Coronary artery (tissue), 2 donors: ENCODE results near the gene CSTPP1.

Source experiments
- DNase-seq: peaks from one replicate; pipeline ENCODE4 v3.0.0-alpha.2; 2017; ENCODE audit warnings: low spot score
- H3K27ac ChIP-seq, 2 donors: fragments of 200-600 bp; sonication (generic); one replicate each; pipeline ENCODE4 v1.5.1; 2016 to 2019
- H3K4me3 ChIP-seq: fragments of 200-600 bp; sonication (generic); 2 replicates; pipeline ENCODE4 v1.5.1; 2016; ENCODE audit warnings: mild to moderate bottlenecking, moderate library complexity
- CTCF ChIP-seq: fragments of 200-600 bp; sonication (generic); IDR thresholded peaks from one replicate; pipeline ENCODE4 v1.5.1; 2019; ENCODE audit warnings: antibody characterized with exemption

Gene CSTPP1

GRCh38 chr11:47002390-47002789 lies 65.8 kb downstream of the CSTPP1 start:
- no peak overlapping the region for H3K27ac ChIP-seq
- DNase-seq, result no peak
- no peak overlapping the region for H3K4me3 ChIP-seq
- no peak for TF ChIP-seq CTCF

GRCh38 chr11:47003180-47003877 lies 66.8 kb downstream of the CSTPP1 start:
- DNase-seq, result no peak
- no peak overlapping the region for H3K27ac ChIP-seq
- H3K4me3 ChIP-seq, result no peak overlapping the region
- TF ChIP-seq CTCF, result no peak

- H3K4me3 ChIP-seq, result no peak overlapping the region
- peak overlapping the region in 1 of 2 donors; percentile 53 for H3K27ac ChIP-seq
- TF ChIP-seq CTCF, result no peak
- peak; percentile 74 for DNase-seq
Observed at GRCh38 chr11:47004595-47005033, 68.1 kb downstream of the CSTPP1 start.

GRCh38 chr11:47005441-47005840 lies 68.9 kb downstream of the CSTPP1 start:
- DNase-seq, result no peak
- no peak for TF ChIP-seq CTCF
- Histone ChIP-seq H3K4me3 (no peak overlapping the region), H3K27ac (peak overlapping the region in 1 of 2 donors; percentile 53)

- no peak overlapping the region for H3K27ac ChIP-seq
- DNase-seq, result no peak
- H3K4me3 ChIP-seq, result no peak overlapping the region
- TF ChIP-seq CTCF, result no peak
Observed at GRCh38 chr11:47007579-47007978, 71.0 kb downstream of the CSTPP1 start.

- Histone ChIP-seq H3K4me3 (no peak overlapping the region), H3K27ac (no peak overlapping the region)
- TF ChIP-seq CTCF, result no peak
- DNase-seq, result no peak
Observed at GRCh38 chr11:47010179-47010578, 73.6 kb downstream of the CSTPP1 start.

- Histone ChIP-seq H3K27ac (no peak overlapping the region), H3K4me3 (no peak overlapping the region)
- TF ChIP-seq CTCF, result no peak
- no peak for DNase-seq
Observed at GRCh38 chr11:47014097-47014496, 77.5 kb downstream of the CSTPP1 start.
